Anterior cingulate cortex (tissue), 58 donors: ENCODE data around the gene PODXL2.
"Not testable (repeated sequence)": the region's sequence is repeated elsewhere in the genome, so short reads cannot be mapped to it uniquely, and the experiment has no call there.

Experiments
- DNase-seq, 58 donors: peaks; one replicate each; lab custom pipeline; 2025; lab: John Stamatoyannopoulos, UW

The PODXL2 gene

DNA sequence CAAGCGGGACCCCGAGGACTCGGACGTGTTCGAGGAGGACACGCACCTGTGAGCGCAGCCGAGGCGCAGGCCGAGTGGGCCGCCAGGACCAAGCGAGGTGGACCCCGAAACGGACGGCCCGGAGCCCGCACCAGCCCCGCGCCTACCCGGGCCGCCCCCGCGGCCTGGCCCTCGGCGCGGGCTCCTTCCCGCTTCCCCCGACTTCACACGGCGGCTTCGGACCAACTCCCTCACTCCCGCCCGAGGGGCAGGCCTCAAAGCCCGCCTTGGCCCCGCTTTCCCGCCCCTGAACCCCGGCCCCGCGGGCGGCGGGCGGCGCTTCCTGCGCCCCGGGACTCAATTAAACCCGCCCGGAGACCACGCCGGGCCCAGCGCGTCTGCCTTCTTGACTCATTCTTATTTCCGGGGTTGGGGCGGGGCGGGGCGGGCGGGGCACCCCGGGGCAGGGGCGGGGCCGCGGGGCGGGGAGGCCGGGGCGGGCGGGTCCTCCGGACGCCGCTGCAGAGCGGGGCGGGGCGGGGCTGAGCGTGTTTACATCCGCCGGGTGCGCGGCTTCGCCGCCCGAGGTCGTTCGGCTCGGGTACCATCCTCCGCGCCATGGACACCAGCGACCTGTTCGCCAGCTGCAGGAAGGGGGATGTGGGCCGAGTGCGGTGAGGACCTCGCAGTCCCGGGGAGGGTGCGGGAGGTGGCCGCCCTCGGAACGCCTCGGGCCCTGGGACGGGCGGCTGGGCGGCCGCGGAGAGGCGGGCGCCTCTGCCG, 43.6 kb downstream of the PODXL2 start, which contains the start of gene ABTB1:
TSS of gene ABTB1 (plus strand) at position 524 of the 762 bp plus-strand sequence. CDS start at position 598, 74 bp downstream.
- DNase-seq = peak in 50 of 58 donors; percentile 33 to 85 (median 66)

DNA sequence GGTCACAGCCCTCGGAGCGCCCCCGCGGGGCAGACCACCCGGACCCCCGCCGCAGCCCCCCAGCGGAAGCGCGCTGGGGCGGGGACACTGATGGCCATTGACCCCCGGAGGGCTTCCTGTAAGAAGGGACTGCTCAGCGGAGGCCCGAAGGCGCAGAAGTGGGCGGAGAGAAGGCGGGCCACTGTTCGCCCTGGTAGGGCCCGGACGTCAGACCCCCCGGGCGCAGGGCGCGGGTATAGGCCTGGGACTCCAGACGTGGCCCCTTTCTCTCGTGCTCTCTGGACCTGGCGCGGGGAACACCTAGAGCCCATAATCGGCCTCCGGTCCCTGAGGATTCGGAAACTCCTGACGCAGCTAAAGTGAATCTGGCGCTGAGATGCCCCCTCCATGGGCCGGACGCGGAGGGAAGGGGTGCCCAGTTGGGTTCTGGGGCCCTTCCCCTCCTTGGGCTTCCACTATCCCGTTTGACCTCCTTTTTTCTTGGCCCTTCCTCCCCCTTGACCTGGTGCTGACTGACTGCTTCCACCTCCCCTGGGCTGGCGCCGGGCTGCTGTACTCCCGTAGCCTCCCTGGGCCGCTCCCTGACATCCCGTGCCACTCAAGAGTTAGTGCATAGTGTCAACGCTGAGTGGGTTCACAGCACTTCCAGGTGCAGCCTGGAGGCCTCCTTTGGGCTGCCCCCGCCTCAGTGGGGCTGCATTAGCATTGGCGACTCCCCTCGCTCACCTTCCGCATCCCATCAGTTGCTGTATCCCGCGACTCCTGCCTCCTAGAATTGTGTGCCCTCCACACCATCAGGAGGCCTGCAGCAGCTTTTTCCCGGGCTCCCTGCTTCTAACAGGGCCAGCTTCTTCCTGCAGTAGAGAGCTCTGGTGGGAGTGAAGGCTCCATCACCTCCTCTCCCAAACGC, 44.5 kb downstream of the PODXL2 start:
- peak in 4 of 58 donors; percentile 28 to 61 (median 44) for DNase-seq

DNA sequence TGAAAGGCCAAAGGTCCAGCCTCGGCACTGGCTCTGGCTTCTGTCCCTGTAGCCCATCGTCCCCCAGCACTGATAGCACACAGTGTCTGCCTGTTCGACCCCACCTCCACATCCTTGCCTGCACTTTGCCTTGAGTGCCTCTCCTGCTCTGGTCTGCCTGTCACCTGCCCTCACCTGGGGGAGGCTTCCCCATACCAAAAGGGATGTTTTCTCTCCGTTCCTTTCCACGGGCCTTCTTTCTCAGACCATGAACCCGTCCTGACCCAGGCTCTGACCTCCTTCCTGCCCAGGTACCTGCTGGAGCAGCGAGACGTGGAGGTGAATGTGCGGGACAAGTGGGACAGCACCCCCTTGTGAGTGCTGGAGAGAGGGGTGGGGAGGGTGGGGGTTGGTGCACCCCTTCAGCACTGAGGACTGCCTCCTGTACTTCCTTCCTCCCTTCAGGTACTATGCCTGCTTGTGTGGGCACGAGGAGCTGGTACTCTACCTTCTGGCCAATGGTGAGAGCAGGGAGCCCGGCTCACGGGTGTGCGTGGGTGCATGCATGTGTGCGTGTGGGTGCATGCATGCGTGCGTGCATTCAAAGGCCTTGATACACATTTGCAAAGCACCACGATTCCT, 45.2 kb downstream of the PODXL2 start:
- peak in 7 of 58 donors; percentile 26 to 42 (median 32) for DNase-seq

DNA sequence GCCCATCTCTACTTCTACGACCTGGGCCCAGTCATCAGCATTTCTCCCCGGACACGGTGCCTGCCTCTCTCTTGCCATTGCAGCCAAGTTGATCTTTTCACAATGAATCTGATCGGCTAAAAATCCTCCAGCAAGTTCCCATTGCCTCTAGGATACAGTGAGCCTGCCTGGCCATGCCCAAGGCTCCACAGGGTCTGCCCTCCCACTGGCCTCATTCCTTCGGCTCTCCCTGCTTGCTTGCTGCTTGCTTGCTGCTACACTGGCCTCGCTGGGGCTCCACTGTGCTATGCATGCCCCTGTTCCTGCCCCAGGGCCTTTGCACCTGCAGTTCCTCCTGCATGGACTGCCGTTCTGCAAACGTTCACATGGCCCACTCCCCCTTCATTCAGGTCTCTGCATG, 45.8 kb downstream of the PODXL2 start:
- DNase-seq = no peak

DNA sequence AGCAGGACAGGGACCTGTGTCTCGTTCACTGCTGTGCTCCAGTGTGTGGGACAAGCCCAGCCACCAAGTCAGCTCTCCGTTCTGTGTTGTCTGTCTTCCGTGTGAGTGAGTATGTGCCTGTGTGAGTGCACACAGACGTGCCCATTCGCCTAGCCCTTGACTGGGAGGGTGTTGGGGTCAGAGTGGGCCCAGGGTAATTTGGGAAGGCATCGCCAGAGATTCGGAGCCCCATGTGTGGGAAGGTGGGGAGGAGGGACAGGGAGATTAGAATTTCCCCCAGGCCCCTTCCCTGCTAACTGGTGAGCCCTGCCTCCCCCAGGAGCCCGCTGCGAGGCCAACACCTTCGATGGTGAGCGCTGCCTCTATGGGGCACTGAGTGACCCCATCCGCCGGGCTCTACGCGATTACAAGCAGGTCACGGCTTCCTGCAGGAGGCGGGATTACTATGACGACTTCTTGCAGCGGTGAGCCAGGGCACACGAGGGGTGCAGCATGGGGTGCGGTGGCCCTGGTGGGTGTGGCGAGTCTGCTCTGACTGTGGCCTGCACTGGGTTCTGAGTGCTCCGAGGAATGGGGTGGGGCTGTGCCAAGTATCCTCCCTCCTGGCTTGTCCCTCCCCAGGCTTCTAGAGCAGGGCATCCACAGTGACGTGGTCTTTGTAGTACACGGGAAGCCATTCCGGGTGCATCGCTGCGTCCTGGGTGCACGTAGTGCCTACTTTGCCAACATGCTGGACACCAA, 46.8 kb downstream of the PODXL2 start:
- no peak for DNase-seq

DNA sequence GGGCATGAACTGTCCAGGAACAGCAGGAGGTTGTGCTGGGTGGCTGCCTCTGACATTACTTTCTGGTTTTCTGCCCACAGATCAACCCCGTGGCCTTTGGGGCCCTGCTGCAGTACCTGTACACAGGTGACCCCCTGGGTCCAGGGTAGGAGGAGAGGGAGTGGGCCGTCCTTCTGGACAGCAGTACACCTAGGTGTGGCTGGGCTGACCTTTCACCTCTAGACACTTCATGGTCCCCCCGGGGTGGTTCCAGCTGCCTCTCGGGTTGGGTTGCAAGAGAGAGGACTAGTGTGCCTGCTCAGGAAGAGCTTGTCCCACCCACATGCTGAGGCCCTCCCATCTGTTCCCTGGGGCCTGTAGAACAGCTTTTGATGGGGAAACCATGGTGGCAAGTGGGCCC, 47.5 kb downstream of the PODXL2 start:
- no peak for DNase-seq

DNA sequence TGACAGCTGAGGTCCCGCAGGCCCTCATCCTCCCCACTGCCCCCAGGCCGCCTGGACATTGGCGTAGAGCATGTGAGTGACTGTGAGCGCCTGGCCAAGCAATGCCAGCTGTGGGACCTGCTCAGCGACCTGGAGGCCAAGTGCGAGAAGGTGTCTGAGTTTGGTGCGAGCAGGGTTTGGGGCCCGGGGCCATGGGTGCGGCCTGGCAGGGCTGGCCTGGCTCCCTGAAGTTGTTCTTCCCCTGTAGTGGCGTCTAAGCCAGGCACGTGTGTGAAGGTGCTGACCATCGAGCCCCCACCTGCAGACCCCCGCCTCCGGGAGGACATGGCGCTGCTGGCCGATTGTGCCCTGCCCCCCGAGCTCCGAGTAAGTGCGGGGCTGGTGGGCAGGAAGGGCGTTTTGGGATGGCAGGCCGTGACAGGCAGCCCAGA, 48.0 kb downstream of the PODXL2 start:
- no peak for DNase-seq

DNA sequence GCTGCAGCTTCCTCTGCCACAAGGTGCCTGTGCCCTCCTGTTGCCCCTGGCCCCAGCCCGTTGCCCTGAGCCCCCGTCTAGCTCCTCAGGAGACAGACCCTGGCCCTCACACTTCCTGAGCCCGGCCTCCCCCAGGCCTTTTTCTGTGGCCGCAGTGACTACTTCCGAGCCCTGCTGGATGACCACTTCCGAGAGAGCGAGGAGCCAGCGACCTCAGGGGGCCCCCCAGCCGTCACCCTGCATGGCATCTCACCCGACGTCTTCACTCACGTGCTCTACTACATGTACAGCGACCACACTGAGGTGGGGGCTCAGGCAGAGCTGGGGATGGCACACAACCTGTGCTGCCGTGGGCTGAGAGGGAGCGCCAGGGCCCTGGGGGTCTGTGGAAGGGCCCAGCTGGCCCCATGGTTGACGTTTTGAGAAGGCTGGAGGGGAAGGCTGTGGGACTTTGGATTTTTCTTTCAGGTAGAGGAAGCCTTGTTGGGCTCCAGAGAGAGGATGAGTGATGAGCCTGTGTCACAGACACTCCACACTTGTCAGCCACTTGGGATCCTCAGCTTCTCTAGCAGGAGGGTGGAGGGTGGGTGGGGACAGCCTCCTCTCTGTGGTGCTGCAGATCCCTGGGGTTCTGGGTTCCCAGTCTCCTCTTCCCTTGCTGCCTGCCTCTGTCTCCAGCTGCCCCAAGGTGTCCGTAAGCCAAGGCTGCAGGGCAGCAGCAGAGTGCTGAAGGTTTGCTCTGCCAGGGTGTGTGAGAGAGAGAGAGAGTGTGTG, 48.7 kb downstream of the PODXL2 start:
- DNase-seq = no peak

DNA sequence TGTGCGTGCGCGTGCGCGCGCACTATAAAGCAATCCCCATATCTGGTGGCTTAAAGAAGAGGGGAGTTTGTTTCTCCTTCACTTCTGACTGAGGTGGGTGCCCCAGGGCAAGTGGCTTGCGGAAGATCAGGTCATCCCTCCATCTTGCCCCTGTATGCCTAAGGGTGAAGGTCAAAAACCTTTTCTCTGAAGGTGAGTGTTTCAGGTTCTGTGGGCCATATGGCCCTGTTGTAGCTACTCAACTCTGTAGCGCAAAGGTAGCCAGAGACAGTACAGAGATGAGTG, 49.3 kb downstream of the PODXL2 start:
- no peak for DNase-seq

DNA sequence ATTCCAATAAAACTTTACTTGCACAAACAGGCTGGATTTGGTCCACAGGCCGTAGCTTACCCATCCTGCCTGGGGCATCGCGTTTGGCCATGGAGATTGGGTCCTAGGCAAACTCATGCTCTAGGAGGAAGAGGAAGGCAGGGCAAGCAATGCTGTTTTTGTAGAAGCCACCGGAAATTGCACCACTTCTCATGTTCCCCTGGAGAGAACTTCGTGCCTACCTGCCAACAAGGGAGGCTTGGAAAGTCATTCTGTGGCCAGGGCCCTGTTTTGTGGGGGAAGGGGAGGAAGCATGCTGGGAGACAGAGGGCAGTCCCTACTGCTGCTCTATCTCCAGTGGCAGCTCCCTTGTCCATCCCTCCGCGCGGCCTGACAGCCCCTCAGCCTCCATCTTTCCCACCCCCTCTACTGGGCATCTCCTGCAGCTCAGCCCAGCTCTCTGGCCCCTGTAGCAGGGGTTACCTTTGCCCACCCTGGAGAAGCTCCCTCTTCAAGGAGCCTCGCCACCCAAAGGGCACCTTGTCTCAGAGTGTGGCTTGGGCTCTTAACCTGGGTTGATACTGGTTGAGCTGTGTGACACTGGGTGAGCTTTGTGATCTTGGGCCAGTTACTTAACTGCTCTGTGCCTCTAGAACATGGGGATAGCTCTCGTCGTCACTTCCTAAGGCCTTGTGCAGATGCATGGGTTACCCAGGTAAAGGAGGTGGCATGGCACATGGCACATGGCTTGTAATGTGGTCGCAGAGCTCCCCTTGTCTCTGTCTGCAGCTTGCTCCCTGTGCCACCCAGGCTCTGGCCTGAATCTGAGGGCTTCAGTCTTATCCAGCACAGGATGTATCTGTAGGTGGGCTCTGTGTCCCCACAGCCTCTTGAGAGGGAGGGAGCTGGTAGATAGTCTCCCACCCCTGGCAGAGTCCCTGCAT, 49.9 kb downstream of the PODXL2 start:
- DNase-seq = no peak

DNA sequence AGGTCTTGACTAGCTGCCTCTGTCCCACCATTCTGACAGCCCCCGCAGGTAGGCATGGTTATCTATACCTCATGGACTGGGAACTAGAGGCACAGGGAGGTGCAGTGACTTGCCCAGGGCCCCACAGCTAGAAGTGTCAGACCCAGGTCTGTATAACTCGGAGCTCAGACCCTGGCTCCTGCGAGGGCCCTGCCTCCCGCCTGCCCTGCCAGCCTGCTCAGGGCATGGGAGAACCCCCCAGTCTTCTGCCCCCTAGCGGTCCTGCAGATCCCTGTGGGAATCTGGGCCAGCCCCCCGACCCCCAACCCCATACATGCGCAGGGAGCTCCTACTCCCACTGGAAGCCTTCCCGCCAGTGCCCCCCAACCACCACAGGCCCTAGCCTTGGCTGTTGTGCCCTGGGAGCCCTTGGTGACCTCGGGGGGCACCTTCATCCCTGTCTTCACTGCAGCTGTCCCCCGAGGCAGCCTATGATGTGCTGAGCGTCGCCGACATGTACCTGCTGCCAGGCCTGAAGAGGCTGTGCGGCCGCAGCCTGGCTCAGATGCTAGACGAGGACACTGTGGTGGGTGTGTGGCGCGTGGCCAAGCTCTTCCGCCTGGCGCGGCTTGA, 50.7 kb downstream of the PODXL2 start:
- DNase-seq = no peak

DNA sequence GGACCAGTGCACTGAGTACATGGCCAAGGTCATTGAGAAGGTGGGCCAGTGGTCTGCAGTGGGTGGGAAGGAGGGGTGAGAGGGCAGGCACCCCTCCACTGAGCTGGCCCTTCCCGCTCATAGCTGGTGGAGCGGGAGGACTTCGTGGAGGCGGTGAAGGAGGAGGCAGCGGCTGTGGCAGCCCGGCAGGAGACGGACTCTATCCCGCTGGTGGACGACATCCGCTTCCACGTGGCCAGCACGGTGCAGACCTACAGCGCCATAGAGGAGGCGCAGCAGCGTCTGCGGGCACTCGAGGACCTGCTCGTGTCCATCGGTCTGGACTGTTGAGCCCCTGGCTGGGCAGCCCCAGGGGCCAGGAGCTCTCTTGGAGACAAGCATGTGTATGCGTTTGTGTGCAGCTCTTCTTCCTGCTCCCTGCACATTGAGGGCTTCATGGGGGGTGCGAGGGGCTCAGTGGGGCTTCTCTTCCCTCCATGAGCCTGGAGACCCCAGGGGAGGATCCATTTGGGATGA, 51.2 kb downstream of the PODXL2 start:
- DNase-seq = no peak

DNA sequence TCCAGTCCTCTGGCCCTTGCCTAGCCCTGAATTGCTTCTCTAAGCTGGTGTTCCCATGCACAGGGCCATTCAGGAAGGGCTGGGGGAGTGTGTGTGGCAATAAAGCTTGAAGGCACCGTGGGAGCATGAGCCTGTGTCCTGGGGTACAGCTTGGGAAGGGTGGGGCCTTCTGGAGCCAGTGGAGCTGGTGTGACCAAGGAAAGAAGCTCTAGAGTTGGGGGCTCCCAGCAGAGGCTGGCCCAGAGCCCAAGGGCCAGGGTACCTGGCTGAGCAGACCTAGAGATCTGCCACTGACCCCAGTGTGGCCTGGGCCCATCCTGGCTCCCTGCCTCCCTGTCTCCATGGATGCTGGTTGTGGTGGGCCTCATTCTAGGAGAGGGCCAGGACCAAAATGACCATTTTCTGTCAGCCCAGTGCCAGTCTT, 51.8 kb downstream of the PODXL2 start:
- DNase-seq = no peak

DNA sequence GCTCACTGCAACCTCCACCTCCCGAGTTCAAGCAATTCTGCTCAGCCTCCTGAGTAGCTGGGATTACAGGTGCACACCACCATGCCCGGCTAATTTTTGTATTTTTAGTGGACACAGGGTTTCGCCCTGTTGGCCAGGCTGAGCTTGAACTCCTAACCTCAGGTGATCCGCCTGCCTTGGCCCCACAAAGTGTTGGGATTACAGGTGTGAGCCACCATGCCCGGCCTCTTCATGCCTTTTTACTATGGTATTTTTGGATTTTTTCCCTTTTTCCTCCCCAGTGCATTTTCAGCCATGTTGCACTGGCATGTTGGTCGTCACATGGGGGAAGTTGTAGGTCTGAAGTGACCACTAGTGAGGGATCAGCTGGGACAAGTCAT, 53.2 kb downstream of the PODXL2 start:
- not testable (repeated sequence) for DNase-seq

DNA sequence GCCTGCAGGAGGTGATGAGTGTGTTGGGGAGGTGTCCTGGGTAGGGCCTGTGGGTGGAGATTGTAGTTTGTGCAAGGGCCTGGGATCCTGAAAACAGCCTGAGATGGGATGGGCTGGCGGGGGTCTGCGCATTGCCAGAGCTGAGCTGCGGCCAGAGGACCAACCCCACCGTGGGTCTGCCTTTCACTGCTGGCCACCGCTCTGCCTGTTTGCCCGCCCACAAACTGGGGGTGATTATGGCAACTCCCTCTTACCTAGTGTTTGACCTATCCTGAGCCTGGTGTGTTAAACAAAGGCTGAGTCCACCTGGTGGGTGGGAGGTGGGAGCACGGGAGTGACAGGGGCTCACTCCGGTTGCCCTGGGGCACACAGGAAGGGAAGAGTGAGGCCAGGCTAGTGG, 53.6 kb downstream of the PODXL2 start:
- DNase-seq = no peak

DNA sequence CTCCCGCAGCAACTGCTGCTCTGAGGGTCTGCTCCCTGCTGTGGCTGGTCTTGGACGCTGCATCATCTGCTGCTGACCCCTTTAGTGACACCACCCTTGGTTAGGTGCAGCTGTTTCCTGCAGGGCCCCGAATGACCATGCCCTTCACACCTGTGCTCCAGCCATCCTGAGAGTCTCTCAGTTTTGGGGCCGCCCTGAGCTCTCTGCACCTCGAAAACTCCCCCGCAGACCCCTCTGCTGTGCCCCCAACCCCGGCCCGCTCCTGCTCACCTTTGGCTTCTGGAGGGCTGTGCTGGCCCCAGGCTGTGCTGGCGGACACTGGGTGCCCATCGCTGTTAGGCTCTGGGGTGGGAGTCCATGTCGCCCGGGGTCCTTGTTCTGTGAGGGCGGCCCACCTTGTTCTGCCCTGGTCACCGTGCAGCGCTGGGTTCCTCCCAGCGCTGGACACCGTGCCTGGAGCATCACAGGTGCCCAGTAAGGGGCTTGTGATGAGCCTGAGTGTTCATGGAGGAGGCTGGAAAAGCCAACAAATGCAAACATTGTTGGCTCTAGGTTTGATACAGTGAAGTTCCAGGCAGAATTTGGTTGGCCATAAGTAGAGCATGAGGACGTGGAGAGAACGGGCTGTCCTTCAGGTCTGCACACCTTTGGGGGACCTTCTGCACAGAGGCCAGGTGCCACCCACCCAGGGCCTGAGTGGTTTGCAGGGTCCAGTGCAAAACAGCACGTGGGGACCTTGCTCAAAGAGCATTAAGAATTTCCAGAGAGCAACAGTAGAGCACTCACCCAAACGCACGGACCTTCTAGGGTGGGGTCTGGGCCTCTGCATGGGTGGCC, 56.1 kb downstream of the PODXL2 start:
- DNase-seq = no peak
